EL (cell line): ENCODE measurements around the gene NAV2.

Experiments used
- DNase-seq: peaks from one replicate; pipeline ENCODE4 v3.0.0-alpha.2; 2016

The NAV2 gene

DNA sequence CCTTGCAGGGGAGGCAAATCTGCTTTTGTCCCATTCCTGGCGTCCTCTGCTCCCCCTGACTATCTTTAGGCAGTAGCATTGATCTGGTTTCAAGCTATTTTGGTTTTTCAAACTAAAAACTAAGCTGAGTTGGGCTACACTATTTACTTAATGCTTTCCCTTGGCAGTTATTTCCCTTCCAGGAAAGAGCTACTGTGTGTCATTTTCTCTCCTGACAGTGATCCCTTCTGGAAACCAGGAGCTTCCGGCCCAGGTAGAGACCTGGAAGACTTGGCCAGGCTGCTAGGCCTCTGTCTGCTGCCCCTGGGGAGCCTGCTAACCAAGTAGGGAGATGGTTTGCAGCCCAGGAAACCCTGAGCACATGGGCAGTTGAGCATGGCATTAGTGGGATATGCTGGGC is 35.0 kb downstream of the NAV2 start:
- DNase-seq: no peak

DNA sequence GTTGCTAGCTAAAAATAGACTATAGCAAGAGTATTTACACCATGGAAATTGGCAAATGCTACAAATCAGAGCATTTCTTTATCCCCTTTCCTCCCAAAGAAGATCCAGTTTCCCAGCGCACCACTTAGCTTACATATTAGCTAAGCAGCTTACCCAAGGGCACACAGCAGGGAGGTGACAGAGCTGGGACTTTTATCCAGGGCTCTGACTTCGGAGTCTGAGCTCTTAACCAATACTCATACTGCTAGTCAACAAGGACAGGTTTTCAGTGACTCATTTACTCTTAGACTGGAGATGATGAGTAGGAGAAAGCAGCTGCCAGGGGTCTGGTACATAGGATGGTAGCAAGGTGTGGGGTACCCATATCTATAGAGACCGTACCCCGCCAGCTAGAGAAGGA is 38.4 kb downstream of the NAV2 start:
- no peak for DNase-seq

DNA sequence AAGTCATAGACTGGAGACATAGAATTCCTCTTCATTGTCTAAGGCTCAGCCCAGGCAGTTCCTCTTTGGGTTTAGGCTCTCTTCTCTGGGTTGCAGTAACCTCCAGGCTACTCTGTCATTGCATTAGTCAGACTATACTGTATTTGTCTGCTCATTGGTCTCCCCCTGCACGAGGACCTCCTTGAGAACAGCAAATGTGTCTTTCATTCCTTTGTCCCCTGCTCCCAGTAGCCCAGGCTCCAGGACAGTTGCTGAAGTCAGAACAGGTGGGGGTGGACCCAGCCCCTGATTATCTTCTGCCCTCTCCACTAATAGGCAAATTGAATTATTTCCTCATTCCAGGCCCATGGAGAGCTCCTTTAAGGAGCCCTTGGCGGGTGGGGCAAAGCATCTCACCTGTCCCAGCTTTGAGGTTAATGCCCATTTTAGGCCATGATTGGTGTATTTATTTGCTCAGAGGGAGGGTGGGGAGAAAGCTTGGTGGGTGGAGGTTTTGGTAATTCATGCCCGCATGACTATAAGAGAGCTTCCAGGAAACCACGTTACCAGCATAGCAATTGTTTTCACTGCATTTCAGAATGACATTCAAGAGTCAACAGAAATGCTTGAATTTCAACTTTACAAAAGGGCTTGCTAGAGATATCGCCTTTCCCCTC is 40.9 kb downstream of the NAV2 start:
- DNase-seq: peak; percentile 78

DNA sequence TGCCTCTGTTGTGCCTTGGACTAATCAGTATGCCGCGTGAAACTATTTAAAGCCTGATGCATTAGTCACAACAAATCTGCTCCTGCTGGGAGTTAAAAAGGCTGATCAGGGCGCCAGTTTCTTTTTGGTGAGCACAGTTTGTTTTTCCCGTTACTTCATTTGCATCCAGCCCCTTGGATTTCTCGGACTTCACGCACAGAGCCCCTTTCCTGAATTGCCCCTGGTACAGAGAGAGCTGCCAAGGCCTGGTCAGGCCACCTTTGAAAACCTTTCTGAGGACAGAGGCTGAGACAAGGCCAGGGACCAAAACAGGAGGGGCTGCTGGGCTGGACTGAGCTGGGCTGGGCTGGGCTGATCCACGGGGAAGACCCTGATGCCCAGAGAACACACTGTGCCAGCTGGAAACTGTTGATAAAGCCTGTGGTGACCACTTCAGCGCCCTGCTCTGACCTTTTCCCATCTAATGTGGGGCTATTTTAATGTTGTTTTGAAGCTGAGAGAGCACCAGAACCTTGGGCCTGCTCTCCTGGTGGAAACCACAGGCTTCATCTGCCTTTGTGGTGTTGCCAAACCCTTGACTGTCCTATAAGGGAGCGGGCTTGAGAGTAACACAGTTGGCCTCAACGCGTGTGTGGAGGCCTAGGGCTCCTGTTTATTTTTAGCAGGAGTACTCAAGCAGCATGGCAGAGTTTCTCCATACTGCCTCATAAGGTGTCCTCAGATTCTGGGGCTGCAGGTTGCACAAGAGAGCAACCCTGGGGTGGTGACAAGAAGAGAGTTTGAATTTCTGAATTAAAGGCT is 44.2 kb downstream of the NAV2 start:
- peak; percentile 23 for DNase-seq

DNA sequence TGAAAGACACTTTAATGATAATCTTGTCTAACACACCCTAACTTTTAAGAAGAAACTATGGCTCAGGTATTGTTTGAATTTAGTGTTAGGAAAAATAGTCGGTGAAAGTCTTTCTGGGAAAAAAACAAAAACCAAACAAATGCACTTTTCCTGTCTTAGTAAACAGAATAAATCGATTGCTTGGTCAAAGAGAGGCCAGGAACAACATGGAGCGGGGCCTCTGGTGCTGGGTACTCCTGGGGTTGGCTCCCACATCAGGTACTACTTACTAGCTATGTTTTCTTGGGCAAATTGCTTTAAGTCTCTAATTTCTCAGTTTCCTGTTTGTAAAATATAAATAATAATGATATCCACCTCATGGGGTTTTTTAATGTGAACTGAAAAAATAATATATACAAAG is 46.8 kb downstream of the NAV2 start:
- DNase-seq: no peak

DNA sequence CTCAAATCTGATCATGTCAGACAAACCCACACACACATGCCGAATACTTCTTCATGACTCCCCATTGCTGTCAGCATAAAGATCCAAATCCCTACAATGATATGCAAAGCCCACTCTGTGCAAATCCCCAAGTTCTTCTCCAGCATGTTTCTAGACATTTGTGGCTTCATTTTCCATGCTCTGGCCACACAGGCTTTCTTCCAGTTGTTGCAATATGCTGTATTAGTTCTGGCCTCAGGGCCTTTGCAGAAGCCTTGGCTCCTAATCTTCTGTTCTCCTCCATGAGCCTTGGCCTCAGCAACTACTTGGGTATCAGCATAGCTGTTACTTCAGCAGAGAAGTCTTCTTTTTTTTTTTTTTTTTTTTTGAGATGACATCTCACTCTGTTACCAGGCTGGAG is 49.6 kb downstream of the NAV2 start:
- no peak for DNase-seq

DNA sequence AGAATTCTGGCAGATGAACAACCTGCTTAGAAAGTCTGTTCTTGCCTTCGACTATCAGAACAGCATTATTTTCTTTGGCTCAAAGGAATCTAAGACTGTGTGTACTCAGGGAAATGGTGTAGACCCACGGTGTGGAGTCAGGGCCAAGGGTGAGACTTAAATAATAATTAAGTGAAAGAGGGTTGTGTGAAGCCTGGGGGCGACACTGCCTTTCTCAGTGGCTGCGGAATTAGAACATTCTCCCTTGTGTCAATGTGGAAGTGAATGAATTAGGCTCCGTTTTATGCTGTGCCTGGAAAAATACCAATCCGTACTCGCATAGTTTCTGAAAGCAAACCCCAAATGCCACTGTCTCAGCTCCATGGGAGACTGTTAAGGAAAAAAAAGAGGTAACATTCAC is 50.7 kb downstream of the NAV2 start:
- no peak for DNase-seq

DNA sequence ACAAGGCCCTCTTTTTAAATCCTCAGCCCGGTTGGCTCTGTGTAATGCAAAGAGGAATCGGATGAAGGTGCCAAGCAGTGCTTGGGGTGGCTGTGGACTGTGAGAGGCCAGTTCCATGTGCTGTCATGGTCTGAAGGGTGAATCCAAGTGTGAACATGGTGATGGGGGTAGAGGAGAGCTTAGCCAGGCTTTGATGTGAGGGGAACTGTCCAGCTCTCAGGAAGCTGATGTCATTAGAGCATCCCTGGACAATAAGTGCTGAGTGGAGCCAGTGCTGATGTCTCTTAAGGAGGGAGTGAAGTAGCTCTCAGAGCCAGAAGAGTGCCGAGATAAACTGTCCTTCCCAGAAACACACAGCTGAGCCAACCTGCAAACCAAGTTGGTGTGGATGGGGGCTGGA is 53.6 kb downstream of the NAV2 start:
- DNase-seq: peak; percentile 22

DNA sequence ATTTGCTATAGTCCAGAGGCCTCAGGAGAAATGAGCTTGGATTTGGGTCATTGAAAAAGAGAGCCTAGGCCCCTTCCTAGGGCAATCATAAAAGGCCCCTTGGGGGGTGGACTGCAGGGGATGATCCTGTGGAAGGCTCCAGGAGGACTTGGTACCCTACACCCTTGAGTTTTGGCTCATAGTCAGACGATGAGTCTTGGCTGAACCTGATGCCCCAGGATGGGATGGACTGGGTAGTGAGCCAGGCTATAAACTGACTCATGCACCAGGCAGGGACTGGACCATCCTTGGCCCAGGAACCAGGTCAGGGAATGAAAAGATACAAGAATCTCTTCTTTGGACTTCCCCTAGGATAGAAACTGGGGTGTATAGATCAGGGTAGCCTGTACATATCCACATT is 54.2 kb downstream of the NAV2 start:
- peak; percentile 50 for DNase-seq

DNA sequence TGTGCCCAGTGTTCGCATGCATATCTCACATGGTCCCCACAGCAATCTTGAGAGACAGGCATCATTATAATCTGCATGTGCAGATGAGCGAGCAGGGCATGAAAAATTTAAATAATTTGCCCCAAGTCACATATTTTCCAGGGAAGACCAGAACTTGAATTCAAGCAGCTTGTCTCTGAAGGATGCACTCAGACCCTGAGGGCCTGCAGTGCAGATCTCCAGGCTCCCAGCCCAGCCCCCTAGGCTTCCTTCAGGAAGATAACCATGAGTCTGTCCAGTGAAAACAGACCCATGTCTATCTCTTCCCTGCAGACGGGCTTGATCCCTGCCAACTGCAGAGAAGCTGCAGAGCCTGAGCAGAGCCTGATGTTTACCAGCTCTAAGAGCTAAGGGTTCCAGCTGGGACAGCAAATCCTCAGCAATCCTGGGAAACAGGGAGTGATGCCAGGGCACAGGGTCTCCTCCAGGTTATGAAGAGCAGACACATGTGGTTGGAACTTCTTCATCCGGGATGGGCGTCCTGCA is 55.1 kb downstream of the NAV2 start:
- DNase-seq: no peak

DNA sequence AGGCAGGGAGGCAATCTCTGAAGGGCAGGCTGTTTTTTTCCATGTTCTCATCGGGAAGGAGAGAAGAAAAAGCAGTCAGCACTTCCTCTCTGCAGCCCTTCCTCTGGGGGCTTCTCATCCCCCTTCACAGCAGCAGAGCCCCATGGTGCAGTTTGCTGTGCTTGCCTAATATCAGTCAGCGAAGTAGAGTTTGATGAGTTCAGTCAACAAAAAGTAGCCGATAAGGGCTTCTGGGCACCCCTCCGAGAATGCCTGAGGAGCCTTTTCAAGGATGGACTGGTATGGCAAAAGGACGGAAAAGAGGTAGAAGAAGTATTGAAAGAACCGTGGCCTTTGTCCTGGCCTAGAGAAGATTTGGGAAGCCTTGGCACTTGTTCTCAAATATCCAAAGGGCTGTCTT is 55.6 kb downstream of the NAV2 start:
- DNase-seq: no peak

DNA sequence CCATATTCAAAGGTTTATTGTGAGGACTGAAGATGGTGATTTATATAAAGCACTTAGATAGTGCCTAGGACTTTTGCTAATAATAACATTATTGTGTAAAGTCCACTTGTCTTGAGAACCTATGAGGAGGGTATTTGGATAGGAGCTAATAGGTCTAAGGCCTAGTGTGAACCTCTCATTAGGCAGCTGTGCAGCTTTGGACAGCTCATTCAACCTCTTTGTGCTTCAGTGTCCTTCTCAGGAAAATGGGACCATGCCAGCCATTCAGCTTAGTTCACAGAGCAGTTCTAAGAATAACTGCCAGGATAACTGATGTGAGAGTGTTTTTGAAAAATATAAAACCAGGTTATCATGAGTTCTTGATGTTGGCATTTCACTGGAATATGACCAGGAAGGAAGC is 56.2 kb downstream of the NAV2 start:
- no peak for DNase-seq

DNA sequence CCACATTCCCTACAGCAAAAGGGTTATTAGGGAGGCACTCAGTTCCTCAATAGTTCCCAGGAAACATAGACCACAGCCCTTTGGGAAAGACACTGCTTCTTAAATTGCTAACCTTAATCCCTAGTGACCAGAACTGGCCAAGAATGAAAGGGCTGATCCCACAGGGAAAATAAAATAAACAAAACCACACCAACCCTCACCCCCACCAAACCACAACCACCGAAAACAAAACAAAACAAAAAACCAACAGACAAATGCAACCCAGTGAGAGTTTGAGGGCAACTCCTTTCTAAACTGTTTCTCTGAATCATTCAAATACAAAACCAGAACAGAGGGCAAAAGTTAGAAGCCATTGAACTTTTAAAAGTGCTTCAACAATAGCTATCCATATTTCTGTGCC is 57.2 kb downstream of the NAV2 start:
- peak; percentile 82 for DNase-seq

DNA sequence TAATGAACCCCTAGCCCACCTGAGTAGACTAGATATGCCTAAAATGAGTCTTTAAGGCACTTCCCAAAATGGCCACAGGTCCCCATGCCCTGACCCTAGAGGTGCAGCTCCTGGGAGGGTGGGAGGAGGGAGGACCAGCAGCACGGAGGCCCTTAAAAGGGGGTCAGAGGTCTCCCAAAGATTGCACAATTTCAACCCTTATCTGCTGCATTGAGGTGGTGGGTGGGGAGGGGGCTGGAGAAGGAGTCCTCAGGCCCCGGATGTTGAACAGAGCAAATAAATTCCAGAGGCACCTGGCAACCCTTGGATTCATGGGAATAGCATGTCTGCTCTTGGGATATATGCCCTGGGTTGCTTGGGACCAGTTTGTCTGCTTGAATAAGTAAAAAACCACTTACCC is 57.6 kb downstream of the NAV2 start:
- DNase-seq: no peak

DNA sequence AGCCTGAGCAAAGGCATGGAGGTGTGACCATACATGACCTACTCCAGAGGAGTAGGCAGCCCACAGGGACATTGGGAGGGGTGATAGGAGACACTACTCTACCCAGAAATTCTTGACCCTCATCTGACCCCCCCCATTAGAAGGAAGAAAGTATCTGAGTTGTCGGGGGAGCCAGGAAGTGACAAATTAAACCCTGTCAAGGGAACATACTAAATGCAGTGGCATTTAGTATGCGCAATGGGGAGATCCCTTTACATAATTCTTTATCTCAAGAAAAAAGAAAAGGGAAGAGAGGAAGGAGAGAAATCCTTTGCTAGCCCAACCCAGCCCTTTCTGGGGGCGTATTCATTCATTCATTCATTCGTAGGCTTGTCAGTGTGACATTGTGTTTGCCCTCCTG is 58.8 kb downstream of the NAV2 start:
- no peak for DNase-seq

DNA sequence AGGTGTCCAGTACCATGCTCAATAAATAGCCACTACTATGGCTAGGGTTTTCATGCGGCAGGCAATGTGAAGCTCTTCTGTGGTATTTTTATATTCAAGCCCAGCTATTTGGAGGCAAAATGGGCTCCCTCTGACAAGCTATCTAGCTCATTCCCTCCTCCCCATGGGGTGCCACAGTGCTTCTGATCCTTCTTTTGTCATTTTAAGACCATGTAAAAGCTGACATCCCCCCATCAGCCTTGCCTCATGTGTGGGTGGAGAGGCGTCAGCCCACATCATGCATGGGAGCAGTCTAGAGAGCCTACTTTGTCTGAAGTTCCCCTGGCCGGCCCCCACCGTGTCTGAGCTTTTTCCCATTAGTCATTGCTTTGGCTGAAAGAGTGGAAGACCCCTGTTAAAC is 59.8 kb downstream of the NAV2 start:
- no peak for DNase-seq

DNA sequence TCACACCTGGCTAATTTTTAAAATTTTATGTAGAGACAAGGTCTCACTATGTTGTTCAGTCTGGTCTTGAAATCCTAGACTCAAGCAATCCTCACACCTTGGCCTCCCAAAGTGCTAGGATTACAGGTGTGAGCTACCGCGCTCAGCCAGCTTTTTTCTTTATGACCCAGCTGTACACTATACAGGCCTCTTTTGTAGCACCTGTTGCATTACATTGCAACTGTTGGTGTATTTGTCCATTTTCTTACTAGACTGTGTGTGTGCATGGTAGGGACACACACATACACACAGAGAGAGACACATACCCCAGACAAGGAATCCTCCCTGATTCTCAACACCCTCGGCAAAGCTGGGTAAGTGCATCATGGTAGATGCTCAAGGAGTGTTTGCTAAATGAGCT is 61.7 kb downstream of the NAV2 start:
- DNase-seq: no peak

DNA sequence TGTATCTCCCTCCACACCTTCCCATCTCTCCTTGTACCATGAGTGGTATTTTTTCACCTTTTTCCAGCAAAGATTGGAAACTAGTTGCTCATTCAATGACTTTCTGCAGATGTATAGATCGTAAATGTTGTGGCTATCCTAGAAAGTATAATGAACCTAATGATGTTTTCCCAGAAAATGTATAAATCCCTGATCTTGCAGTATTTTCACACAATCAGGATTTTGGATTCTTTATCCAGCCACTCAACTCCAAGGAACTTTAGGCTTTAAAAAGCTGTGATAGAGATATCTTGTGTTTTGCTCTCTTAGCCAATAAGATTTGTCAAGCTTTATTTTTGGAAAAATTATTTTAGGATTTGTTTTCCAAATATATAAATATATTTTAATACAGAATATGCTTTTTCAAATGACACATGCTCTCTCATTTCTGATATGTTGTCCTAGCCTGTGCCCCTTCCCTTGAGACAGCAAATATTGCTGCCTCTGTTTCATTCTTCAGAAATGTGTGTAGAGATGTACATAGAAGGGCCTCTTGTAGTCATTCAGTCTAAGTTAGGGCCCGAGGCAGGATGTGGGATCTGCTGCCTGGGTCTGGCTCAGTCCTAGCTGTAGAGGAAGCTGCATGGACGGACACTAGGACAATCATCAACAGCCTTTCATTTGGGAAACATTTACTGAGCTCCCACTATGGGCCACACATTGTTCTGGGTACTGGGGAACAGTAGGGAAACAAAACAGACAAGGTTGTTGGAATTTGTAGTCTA is 62.4 kb downstream of the NAV2 start:
- DNase-seq: peak; percentile 29

DNA sequence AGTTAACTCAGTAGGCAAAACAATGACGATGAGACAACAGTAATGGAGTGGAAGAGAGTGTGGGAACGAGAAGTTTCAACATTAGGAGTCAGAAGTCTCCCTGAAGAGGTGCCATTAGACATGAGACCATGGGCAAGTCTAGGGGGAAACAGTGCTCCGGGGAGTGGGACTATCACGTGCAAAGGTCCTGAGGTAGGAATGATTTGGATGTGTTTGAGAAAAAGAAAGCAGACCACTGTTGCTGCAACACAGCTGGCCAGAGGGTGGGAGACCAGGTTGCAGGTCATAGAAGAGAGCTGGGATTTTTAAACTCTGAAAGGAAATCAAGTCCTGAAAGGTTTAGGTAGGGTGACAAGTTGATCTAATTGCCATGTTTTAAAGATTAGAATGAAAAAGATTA is 63.0 kb downstream of the NAV2 start:
- DNase-seq: no peak

DNA sequence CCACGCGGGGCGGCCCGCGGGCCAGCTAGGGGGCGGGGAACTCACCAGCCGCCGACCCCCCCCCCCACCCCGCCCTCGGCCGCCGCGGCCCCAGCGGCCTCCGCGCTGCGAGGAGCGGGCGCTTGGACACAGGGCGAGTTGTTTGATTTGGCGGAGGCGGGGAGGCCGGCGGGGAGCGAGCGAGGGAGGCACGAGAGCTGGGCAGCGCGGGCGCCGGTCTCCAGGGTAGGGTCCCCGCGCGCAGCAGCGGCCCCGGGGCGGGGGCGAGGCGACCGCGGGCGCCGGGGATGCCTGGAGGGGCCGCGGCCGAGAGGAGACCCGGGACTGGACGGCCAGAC is 64.4 kb downstream of the NAV2 start:
- peak; percentile 42 for DNase-seq

DNA sequence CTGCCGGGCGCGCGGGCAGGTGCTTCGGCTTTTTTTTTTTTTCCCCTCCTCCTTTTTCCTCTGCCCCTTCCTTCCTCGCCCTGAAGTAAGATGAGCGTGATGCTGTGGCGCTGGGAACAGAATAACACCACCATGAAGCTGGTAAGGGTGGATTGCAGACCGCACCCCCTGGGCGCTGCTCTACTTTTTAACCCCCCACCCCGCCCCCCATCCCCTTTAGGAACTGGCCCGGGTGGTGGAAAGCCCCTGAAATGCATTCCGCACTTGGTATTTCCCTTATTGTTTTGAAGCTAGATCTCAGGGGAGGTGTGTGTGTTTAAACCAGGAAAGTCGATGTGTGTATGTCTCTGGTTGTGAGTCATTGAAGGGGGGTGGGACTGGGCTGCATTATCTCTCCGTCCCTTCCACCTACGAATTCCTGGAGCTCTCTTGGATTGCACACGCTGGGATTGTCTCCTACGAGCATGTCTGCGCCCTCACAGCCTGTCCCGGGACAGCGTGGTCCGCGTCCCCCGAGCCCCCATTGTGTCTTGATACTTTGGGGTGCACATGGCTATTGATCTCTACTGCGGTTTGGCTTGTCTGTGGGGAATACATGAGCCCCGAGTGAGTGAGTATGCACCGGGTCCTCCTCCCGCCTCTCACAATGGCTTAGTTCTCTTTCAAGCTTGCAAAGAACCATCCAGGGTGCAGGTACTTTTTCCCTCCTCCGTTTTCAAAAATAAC is 64.9 kb downstream of the NAV2 start:
- peak; percentile 70 for DNase-seq

DNA sequence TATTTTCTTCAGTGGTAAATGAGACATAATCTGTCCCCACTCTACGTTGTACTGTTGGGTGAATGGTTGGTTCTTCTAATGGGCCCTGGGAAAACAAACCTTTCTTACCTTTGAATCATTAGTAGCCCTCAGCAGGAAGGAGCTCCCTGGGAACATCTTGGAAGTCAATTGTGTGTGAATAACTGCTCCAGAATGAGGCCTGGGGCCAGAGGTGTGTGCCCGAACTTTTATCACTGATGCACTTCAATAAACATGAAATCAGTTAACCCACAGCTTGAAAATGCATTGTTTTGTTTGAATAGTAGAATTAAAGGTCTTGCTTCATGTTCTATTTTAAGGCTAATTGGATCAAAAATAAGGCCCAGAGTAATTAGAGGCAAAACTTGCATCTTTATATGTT is 67.1 kb downstream of the NAV2 start:
- DNase-seq: no peak

DNA sequence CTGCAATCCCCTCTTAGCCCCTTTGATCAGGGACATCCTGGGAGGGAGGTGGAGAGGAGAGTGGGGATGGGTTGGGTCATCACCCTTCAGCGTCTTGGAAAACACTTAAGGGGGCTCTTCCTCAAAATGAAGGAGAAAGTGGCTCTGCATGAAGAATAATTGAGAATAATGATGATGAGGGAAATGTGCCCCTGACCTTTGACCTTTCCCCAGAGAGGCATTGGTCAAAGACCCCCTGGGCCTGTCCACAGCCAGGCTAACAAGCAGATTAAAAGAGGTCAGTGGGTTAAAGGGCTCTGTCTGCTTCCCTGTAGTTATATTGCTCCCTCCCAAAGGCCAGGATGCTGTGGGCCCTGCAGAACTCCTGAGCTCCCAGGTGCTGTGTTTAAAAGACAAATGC is 68.7 kb downstream of the NAV2 start:
- no peak for DNase-seq
